A204.1 (cell line): ENCODE measurements around the gene ACBD6.
"Not testable (repeated sequence)": the region's sequence is repeated elsewhere in the genome, so short reads cannot be mapped to it uniquely, and the experiment has no call there.

Experiments
- FAIRE-seq: peaks from 2 replicates; lab custom pipeline; 2012; peaks lifted over from hg19 to GRCh38; lab: Jason Lieb, UNC

ACBD6 gene

DNA sequence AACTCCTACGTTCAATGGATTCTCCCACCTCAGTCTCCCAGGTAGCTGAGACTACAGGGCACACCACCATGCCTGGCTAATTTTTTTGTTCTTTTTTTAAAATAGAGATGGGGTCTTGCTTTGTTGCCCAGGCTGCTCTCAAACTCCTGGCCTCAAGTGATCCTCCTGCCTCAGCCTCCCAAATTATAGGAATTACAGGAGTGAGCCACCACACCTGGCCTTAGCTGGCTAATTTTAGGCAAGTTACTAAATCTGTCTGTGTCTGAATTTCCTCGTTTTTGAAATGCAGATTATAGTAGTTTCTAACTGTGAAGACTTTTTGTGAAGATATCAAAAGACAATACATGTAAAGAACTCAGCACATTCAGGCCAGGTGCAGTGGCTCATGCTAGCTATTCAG is 13.7 kb downstream of the ACBD6 start:
- no peak for FAIRE-seq

DNA sequence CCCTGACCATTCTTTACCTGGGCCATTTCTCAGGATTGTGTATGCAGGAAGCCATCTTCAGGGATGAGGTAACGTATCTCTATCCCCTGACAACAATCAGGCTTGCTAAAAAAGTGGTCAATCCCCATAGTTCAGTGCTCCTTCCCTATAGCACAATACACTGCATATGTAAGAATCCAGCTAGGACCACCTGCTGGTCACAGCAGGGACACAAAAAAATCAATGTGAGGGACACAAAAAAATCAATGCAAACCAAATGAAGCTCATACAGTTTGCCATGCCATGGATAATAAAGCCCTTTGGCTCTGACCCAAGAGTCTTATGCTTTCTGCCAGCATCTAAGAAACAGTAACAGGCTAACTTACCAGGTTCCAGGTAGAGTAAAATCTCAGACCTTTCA is 16.3 kb downstream of the ACBD6 start:
- no peak for FAIRE-seq

DNA sequence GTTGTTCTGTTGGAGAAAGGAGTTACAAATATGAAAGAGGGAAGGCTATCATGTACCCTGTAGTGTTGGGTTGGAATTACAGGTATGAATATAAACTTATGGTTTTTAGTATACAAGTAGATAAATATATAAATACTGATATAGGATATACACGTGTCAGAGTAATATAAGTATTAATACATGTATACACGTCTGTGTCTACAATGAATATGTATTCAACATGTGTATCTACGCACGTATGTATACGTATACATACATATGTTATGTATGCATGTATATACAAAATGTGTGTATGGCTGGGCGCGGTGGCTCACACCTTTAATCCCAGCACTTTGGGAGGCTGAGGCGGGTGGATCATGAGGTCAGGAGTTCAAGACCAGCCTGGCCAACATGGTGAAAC is 17.9 kb downstream of the ACBD6 start:
- no peak for FAIRE-seq

DNA sequence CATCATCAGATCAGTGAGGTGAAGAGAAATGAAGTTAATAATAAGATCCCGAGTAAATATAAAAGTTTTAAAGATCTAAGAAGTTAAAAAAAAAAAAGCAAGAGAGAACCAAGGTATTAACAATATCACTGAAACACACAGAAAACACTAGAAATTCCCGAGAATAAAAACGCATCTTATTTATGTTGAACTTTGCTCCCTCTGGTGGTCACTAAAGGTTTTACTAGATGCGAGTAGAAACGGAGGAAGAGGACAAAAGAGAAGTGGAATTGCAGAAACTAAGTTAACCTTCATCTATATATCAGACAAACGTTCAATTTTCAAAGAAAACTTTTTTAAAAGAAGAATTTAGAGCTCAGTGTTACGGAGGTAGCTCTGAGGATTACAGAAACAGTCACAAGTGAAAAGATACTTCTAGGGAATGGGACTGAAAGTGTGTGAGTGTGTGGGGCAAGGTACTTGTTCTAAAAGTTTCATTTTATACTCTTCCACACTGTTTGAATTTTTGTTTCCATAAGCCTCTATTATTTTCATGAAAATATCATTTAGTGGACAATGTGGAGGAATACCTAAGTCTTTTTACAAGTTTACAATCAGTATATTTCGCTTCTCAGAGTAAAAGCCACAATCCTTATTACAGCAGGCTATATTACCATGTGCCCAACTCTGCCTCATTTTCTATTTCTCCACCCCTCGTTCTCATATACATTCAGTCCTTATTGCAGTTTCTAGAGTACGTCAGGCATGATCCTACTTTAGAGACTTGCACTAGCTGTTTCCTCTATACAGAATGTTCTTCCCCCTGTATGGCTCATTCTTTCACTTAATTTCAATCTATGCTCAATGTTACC is 19.7 kb downstream of the ACBD6 start:
- peak; percentile 93 for FAIRE-seq

DNA sequence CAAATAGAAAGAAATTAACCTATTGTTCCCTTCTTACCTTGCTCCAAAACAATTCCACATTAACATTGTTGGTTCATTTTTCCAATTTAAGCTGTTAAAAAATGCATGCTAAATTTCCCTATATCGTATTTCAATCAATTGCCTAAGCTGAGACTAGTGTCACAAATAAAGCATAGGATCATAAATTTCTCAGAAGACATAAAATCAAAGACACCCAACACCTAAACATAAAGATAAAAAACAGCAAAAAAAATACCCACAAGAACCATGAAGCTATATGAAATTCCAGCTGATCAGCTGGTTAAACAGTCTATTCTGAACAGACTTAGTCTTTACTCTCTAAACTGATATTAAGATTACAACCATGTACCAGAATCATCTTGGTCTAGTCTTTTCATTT is 32.3 kb downstream of the ACBD6 start:
- FAIRE-seq, result no peak

DNA sequence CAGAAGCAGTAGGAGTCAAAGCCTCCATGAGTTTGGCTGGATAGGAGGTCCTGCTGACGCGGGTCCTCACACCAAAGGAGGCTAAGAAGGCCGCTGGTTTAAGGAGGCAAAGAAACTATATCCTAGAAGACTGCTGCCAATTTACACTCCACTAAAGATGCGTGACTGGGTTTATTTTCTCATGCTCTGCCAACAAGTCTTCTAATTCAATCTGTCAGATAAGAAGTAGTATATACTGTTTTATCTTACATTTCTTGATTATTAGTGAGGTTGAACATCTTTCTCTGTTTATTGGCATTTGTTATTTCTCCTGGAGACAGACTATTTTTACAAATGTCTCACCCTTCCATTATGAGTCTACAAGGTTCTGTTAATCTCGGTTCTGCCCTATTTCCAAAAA is 34.1 kb downstream of the ACBD6 start:
- FAIRE-seq, result no peak

DNA sequence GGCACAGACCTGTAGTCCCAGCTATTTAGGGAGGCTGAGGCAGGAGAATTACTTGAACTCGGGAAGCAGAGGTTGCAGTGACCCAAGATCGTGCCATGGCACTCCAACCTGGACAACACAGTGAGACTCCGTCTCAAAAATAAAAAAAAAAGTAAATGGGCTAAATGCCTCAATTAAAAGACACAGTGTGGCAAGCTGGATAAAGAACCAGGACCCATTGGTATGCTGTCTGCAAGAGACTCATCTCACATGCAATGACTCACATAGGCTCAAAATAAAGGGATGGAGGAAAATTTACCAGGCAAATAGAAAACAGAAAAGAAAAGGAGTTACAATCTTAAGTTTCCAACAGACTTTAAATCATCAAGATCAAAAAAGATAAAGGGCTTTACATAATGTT is 40.3 kb downstream of the ACBD6 start:
- FAIRE-seq, result no peak

DNA sequence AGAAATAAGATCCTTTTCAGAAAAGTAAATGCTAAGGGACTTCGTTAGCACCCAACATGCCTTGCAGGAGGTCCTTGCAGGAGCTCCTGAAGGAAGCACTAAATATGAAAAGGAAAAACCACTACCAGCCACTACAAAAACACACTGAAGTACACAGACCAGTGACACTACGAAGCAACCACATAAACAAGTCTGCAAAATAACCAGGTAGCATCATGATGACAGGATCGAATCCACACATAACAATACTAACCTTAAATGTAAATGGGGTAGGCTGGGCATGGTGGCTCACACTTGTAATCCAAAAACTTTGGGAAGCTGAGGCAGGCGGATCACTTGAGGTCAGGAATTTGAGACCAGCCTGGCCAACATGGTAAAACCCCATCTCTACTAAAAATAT is 40.7 kb downstream of the ACBD6 start:
- FAIRE-seq, result not testable (repeated sequence)

DNA sequence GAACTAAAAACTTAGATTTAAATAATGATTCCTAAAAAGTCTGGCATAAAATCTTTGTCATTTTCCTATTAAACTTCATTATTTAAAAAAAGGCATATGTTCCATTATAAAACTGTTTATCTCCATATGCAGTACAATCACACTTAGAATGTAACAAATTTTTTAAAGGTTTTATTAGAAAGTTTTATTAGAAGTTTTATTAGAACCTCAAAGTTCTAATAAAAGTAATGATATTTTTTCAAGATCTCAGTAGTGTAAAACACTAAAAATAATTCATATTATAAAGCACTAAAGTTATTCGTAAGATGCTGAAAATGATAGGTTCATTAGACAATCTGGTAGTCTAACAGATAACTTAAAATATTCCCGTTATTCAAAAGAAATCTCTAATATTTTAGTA is 43.6 kb downstream of the ACBD6 start:
- FAIRE-seq, result peak; percentile 91

DNA sequence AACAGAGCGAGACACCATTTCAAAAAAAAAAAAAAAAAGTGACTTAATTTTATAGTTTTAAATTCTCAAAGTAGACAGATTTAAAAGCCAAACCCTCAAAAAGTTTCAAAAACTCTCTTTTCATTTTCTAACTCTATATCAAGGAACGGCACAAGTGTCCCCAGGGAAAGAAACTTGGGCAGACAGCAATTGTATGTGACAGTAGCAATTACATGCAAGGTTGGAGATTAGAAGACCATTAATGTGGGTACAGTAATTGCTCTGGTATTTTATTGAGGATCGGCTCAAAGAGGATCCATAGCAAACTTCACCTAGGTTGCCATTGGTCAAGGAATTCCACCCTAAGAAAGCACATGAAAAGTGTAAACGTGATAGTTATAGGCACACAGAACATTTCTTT is 46.2 kb downstream of the ACBD6 start:
- no peak for FAIRE-seq

DNA sequence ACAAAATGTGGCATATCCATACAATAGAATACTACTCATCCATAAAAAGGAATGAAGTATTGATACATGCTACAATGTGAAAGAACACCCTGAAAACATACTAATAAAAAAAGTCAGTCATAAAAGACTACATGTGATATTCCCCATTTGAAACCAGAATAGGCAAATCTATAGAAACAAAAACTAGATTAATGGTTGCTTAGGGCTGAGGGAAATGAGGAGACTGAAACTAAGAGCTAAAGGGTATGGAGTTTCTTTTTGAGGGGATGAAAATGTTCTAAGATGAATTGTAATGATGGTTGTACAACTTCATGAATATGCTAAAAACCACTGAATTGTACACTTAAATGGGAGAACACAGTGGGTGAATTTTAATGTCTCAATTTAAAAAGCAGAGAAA is 50.9 kb downstream of the ACBD6 start:
- FAIRE-seq, result no peak

DNA sequence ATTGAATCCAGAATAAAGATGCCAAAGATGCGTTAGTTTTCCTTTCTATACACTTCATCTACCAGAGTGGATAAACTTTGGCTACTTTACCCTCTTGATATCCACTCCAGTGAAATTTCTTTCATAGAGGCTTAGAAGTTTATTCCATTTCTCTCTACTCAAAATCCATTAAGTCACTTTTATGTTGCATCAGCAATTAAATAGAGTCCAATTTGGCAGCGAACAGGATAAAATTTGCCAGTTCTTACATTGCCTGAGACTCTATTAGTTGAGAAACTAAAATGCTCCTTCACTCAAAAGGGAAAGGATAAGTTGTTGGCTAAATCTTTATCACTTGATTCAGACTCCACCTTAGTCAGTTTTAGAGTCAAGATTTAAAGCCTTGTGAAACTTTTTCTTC is 57.9 kb downstream of the ACBD6 start:
- FAIRE-seq, result no peak

DNA sequence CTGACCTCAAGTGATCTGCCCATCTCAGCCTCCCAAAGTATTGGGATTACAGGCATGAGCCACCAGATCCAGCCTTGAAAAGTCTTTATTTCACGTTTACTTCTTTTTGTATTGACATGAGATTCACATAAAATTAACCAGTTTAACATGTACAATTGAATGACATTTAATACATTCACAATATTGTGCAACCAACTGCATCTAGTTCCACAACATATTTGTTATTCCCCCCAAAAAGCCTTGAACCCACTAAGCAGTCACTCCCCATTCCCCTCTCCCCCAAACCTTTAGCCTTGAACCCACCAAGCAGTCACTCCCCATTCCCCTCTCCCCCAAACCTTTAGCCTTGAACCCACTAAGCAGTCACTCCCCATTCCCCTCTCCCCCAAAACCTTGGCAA is 62.0 kb downstream of the ACBD6 start:
- FAIRE-seq, result no peak

DNA sequence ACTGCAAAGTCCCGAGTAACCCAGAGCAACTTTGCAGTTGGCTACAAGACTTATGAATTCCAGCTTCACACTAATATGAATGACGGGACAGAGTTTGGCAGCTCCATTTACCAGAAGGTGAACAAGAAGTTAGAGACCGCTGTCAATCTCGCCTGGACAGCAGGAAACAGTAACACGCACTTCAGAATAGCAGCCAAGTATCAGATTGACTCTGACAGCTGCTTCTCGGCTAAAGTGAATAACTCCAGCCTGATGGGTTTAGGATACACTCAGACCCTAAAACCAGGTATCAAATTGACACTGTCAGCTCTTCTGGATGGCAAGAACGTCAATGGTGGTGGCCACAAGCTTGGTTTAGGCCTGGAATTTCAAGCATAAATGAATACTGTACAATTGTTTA is 66.8 kb downstream of the ACBD6 start:
- no peak for FAIRE-seq

DNA sequence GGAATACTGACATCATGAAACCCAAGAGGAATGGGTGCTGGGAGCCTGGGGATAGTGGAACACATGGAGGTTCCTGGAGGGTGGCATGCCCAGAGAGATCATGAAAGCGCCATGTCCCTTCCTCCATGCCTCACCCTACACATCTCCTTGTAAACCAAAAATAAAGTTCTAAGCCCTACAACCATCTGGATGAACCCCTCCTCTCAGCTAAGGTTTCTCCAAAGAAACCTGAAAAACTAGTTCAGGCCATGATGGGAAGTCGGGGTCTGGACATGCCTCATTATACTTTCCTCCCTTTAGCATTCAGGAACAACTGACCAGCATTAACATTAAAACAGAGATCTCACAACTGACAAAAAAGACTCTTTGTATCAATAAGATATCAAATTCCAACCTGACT is 68.5 kb downstream of the ACBD6 start:
- FAIRE-seq, result no peak

DNA sequence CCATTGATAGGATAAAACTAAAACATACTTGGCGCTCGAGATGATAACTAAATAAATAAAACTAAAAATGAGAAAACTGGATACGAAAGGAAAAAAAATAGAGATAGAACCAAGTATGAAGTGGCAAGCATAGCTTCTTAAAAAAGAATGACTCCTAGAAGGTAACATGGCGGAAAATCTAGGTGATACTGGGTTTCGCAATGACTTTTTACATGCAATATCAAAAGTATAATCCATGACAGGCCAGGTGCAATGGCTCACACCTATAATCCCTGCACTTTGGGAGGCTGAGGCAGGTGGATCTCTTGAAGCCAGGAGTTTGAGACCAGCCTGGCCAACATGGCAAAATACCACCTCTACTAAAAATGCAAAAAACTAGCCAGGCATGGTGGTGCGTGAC is 70.7 kb downstream of the ACBD6 start:
- no peak for FAIRE-seq

DNA sequence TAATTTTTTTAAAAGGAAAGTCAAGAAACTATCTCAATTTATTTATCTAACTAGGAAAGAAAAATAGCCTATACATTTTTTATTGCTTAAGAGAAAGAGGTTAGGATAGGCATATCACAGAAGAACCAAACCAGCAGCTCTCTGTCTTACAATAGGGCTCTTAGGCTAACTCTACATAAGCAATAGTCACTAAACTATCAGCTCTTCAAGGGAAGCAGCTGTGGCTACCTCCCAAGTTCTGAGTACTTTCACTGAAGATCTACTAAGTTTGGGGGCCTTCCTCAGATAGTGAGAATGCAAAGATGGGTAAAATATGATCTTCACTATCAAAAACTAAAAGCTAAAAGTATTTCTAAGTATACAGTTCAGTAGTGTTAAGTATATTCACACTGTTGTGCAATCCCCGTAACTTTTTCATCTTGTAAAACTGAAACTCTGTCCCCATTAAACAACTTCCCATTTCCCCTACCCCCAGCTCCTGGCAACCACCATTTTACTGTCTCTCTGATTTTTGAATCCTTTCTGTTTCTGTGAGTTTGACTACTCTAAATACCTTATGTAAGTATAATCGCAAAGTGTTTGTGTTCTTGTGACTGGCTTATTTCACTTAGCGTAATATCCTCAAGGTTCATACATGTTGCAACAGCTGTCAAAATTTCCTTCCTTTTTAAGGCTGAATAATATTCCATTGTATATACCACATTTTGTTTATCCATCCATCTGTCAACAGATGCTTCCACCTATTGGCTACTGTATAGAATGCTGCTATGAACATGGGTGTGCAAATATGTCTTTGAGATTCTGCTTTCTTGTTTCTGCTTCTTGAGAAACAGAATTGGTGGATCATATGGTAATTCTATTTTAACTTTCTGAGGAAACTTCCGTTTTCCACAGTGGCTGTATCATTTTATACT is 73.3 kb downstream of the ACBD6 start:
- FAIRE-seq, result no peak

DNA sequence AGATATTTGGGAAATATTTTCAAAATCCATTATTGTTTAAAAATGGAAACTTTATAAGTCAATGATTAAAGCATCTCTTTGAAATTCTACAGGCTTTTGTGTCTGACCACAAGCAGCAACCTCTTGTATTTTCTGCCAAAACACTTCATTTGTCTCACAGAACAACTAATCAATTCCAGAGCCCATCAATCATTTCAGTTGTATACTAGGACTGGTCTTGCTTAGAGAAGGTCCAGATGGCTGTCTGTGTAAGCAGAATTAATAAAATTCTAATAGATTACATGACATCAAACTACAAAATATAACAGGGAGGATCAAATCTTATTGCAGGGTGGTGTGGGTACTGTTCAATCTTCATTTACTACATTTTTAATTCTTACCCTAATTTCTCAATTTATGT is 76.4 kb downstream of the ACBD6 start:
- peak; percentile 19 for FAIRE-seq

DNA sequence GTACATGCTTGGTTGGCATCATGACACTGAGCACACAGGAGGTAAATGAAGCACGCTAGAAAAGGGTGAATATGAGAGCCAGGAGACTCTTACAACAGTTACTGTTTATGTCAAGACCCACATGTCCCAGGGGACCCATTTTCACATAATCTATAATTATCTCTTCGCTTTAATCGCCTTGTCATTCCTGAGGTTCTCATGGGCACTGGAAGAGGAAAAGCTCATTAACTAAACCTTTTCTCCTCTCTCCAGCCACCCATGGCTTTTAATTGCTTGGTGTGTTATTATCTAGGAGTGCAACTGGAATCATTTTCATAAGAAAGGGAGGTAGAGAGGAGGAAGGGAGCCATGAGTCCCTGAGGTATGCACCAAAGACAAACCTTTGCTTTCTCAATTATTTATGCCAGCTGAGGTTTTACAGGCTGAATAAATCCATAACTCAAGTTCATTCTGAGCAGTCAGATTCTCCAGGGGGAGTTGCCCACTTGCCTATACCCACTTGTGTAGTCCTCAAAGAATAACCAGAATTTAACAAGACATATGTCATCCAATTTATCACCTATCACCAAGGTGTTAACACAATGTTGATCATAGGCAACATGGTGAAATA is 77.4 kb downstream of the ACBD6 start:
- no peak for FAIRE-seq

DNA sequence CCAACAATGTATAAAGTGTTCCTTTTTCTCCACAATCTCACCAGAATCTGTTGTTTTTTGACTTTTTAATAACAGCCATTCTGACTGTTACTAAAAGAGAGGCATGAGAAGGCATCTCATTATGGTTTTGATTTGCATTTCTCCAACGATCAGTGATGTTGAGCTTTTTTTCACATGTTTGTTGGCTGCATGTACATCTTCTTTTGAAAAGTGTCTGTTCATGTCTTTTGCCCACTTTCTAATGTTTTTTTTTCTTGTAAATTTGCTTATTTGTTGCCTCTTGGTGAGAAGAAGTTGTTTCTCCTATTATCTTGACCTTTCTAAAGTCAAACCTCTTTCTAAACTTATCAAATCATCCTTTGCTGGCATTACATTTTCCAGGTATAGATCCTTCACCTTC is 80.8 kb downstream of the ACBD6 start:
- no peak for FAIRE-seq

DNA sequence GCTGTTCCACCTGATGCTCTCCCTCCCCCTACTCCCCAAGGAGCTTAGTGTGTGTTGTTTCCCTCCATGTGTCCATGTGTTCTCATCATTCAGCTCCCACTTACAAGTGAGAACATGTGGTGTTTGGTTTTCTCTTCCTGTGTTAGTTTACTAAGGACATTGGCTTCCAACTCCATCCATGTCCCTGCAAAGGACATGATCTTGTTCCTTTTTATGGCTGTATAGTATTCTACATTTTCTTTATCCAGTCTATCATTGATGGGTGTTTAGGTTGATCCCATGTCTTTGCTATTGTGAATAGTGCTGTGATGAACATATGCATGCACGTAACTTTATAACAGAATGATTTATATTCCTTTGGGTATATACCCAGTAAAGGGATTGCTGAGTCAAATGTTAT is 81.2 kb downstream of the ACBD6 start:
- FAIRE-seq, result not testable (repeated sequence)

DNA sequence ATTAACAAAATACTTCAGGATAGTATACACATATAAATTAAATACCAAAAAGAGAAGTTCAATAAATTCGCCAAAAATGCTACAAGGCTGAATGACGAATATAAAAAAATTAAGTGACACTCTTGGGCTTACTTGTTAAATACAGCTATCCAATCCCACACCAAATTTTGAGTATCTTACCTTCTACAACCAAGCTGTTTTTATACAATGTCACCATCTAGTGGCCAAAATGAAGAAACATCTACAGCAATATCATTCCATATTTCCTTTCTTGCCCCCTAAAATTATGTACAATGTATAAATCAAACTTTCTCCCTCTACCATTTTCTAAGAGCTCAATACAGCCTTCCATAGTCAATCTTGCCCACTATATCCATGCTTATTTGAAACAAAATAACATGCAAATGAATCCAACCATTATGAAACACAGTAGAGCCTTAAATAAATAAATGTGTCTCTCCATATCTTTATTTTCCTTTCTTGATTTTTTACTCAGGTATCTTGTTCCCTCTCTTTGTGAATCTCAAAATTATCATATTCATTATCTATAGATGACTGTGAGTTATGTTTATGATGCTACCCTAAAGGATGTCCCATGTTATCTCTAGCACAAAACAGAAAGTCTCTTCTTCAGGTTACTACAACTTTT is 86.3 kb downstream of the ACBD6 start:
- no peak for FAIRE-seq
